HG02884 (cell line): ENCODE results near the gene SPACDR.

Experiments used
- ATAC-seq: cut with Tn5 transposase; IDR thresholded peaks from one replicate; pipeline ENCODE4 v1.9.1; 2021; ENCODE audit warnings: mild to moderate bottlenecking, moderate library complexity; ENCODE audit not compliant: unreplicated experiment

SPACDR gene

GRCh38 chr7:100419660-100420226, 44.3 kb downstream of the SPACDR start:
- ATAC-seq, result no peak

- ATAC-seq, result no peak
Observed at GRCh38 chr7:100418930-100419659, 45.0 kb downstream of the SPACDR start.

GRCh38 chr7:100415448-100415847, 48.6 kb downstream of the SPACDR start:
- no peak for ATAC-seq

- no peak for ATAC-seq
Observed at GRCh38 chr7:100413889-100414288, 50.2 kb downstream of the SPACDR start.

GRCh38 chr7:100413346-100413745, 50.7 kb downstream of the SPACDR start:
- no peak for ATAC-seq

GRCh38 chr7:100411101-100411500, 53.0 kb downstream of the SPACDR start:
- ATAC-seq, result no peak

- no peak for ATAC-seq
Observed at GRCh38 chr7:100407285-100408180, 56.5 kb downstream of the SPACDR start.

- ATAC-seq, result no peak
Observed at GRCh38 chr7:100406767-100407166, 57.3 kb downstream of the SPACDR start.
